ENCODE measurements around the gene JAZF1. TPM values are rescaled to one million over a fixed set of nuclear protein-coding genes. Genes with fewer than 3 reads are reported as not detected.

Gene JAZF1
- total and polyA plus RNA-seq, 2 of the 4 experiments (the other 2 are of a cell fraction), result 8.4 to 10.5 TPM

GRCh38 chr7:28108747-28109146 is 71.8 kb downstream of the JAZF1 start:
- ChIA-PET POLR2A (ENCODE audit: unreplicated experiment) (no interaction called here), CTCF (interaction anchor here (1.2 kb wide), 1 partner anchor 20 kb away, joined by 4 read pairs; no protein-coding TSS in a partner anchor)
- WGBS, 2 experiments (ENCODE audit: extremely low coverage in 2 of 2, insufficient read length in 1 of 2), result 100% methylated on average over 1 of the region's 3 CpGs; no CpG with 5 or more reads in 1 of the 2 experiments
- Histone ChIP-seq H3K4me2 (ENCODE audit: low read depth, low read length) (no peak overlapping the region), H2BK20ac (ENCODE audit: low read depth, low read length) (no peak overlapping the region), H3K56ac (ENCODE audit: extremely low read depth, insufficient read depth, low read length) (no peak overlapping the region), H3K14ac (replicated peaks; ENCODE audit: low read depth, low read length) (no peak overlapping the region), H2BK120ac (ENCODE audit: low read depth, low read length) (no peak overlapping the region), H3K18ac (ENCODE audit: low read depth, low read length) (no peak overlapping the region), H2AK9ac (replicated peaks; ENCODE audit: low read depth, low read length, poor library complexity) (no peak overlapping the region), H3K4ac (ENCODE audit: low read depth, low read length) (no peak overlapping the region), H2AFZ (replicated peaks; ENCODE audit: low read length, poor library complexity) (no peak overlapping the region), H3K9me3 (ENCODE audit: control insufficient read depth, insufficient read depth, low read length) (no peaks in the 10 kb centered on the region), H2AK5ac (ENCODE audit: low read depth, low read length) (no peak overlapping the region), H2BK15ac (ENCODE audit: low read depth, low read length) (no peak overlapping the region), H4K5ac (ENCODE audit: low read depth, low read length) (no peak overlapping the region), H3K9ac (ENCODE audit: low read depth, low read length) (no peak overlapping the region), H3K4me1 (ENCODE audit: control insufficient read depth, insufficient read depth, low read length) (peaks cover 34% of the 10 kb centered on the region), H3K27me3 (ENCODE audit: control insufficient read depth, insufficient read depth, low read length) (no peaks in the 10 kb centered on the region), H3K79me1 (ENCODE audit: low read depth in 1 of 2, low read length in 2 of 2) (peaks cover 32 to 65% of the 10 kb centered on the region in 2 experiments), H3K27ac (ENCODE audit: insufficient read depth, low read length) (no peak overlapping the region), H2BK5ac (ENCODE audit: low read depth, low read length, poor library complexity, severe bottlenecking) (no peak overlapping the region), H3K23ac (ENCODE audit: low read depth, low read length) (no peak overlapping the region), H4K91ac (ENCODE audit: insufficient read depth, low read depth, low read length) (no peak overlapping the region), H3K4me3 (ENCODE audit: insufficient read depth, low read depth, low read length) (no peak overlapping the region), H4K20me1 (ENCODE audit: insufficient read depth, low read length) (peaks cover 21% of the 10 kb centered on the region), H3K36me3 (ENCODE audit: control insufficient read depth, insufficient read depth, low read length) (no peaks in the 10 kb centered on the region), H3K9me1 (ENCODE audit: insufficient read depth, low read length) (peaks cover 26% of the 10 kb centered on the region), H4K8ac (ENCODE audit: low read depth in 2 of 2, low read length in 2 of 2) (no peak overlapping the region)
- dilution Hi-C loops (cut with HindIII; ENCODE audit: low sequenced_read_pairs, unreplicated experiment), result no loop called here
- in situ Hi-C loops (cut with MboI; ENCODE audit: low sequenced_read_pairs), result no loop called here
- BruUV-seq (replicated peaks), result no TSS peak
- DNase-seq (no peak), ATAC-seq (ENCODE audit: low read depth) (no peak)
- intact Hi-C loops (cut with micrococcal nuclease), result loop anchor here (5.0 kb wide), 1 partner anchor 164 kb away; no protein-coding TSS in a partner anchor
- TF ChIP-seq RAD21 (IDR thresholded peaks at IDR 0.05; ENCODE audit: low read length) (no peak), FOS (IDR thresholded peaks at IDR 0.05; ENCODE audit: low read depth, low read length) (no peak), USF2 (IDR thresholded peaks at IDR 0.05; ENCODE audit: low read depth, low read length) (no peak)

Measured in IMR-90 (cell line).